MM.1S (cell line): Measurements from ENCODE around the gene A4GALT.

ENCODE experiments used
- DNase-seq: peaks from one replicate; pipeline ENCODE4 v3.0.0-alpha.2; 2015
- H2AFZ ChIP-seq: fragments of 300-600 bp; sonication (generic); 2 replicates; pipeline ENCODE4 v1.6.0; 2016; ENCODE audit warnings: antibody characterized with exemption, low read length
- H3F3A ChIP-seq: fragments of 300-600 bp; sonication (generic); 2 replicates; pipeline ENCODE4 v1.6.1; 2016; ENCODE audit warnings: mild to moderate bottlenecking, antibody characterized with exemption, low read length, moderate library complexity, mixed read lengths; ENCODE audit not compliant: insufficient read depth
- H3K27ac ChIP-seq: fragments of 300-600 bp; sonication (generic); 2 replicates; pipeline ENCODE4 v1.5.1; 2016; ENCODE audit warnings: mild to moderate bottlenecking, low read length
- H3K27me3 ChIP-seq: fragments of 300-600 bp; sonication (generic); replicated peaks from 2 replicates; pipeline ENCODE4 v1.6.0; 2016; ENCODE audit warnings: low read length; ENCODE audit not compliant: insufficient read depth
- H3K36me3 ChIP-seq: fragments of 300-600 bp; sonication (generic); replicated peaks from 2 replicates; pipeline ENCODE4 v1.6.1; 2016; ENCODE audit warnings: mild to moderate bottlenecking, low read length, mixed read lengths; ENCODE audit not compliant: insufficient read depth
- H3K4me1 ChIP-seq: fragments of 300-600 bp; sonication (generic); 2 replicates; pipeline ENCODE4 v1.6.1; 2016; ENCODE audit warnings: low read length, mixed read lengths
- H3K4me2 ChIP-seq: fragments of 300-600 bp; sonication (generic); 2 replicates; pipeline ENCODE4 v1.6.0; 2016; ENCODE audit warnings: low read depth, low read length
- H3K4me3 ChIP-seq: fragments of 300-600 bp; sonication (generic); 2 replicates; pipeline ENCODE4 v1.5.1; 2016; ENCODE audit warnings: low read length, mixed read lengths
- H3K79me2 ChIP-seq: fragments of 300-600 bp; sonication (generic); 2 replicates; pipeline ENCODE4 v1.6.1; 2016; ENCODE audit warnings: mixed run types, low read length, mixed read lengths
- H3K9ac ChIP-seq: fragments of 300-600 bp; sonication (generic); 2 replicates; pipeline ENCODE4 v1.6.1; 2016; ENCODE audit warnings: low read length, mixed read lengths
- H3K9me2 ChIP-seq: fragments of 300-600 bp; sonication (generic); replicated peaks from 2 replicates; pipeline ENCODE4 v1.6.1; 2016; ENCODE audit warnings: mild to moderate bottlenecking, low read length, mixed read lengths; ENCODE audit not compliant: insufficient read depth
- H3K9me3 ChIP-seq: fragments of 300-600 bp; sonication (generic); replicated peaks from 2 replicates; pipeline ENCODE4 v1.6.1; 2016; ENCODE audit warnings: mild to moderate bottlenecking, low read length, mixed read lengths; ENCODE audit not compliant: insufficient read depth
- H4K20me1 ChIP-seq: fragments of 300-600 bp; sonication (generic); 2 replicates; pipeline ENCODE4 v1.6.1; 2016; ENCODE audit warnings: mild to moderate bottlenecking, low read length, moderate library complexity, mixed read lengths; ENCODE audit not compliant: insufficient read depth
- EZH2 ChIP-seq: fragments of 300-600 bp; sonication (generic); optimal IDR thresholded peaks from 2 replicates; pipeline ENCODE3; 2017; ENCODE audit warnings: low read depth, mild to moderate bottlenecking, antibody characterized with exemption, low read length, mixed read lengths
- EZH2phosphoT487 ChIP-seq: fragments of 300-600 bp; sonication (generic); IDR thresholded peaks from 2 replicates; pipeline ENCODE4 v1.6.1; 2018; ENCODE audit warnings: antibody characterized with exemption, low read length
- TF ChIP-seq, protein P1 (sequence below): fragments of 300-600 bp; sonication (generic); IDR thresholded peaks from 2 replicates; pipeline ENCODE4 v1.5.1; 2016; ENCODE audit warnings: antibody characterized with exemption, low read length, mixed read lengths

A4GALT gene

DNA sequence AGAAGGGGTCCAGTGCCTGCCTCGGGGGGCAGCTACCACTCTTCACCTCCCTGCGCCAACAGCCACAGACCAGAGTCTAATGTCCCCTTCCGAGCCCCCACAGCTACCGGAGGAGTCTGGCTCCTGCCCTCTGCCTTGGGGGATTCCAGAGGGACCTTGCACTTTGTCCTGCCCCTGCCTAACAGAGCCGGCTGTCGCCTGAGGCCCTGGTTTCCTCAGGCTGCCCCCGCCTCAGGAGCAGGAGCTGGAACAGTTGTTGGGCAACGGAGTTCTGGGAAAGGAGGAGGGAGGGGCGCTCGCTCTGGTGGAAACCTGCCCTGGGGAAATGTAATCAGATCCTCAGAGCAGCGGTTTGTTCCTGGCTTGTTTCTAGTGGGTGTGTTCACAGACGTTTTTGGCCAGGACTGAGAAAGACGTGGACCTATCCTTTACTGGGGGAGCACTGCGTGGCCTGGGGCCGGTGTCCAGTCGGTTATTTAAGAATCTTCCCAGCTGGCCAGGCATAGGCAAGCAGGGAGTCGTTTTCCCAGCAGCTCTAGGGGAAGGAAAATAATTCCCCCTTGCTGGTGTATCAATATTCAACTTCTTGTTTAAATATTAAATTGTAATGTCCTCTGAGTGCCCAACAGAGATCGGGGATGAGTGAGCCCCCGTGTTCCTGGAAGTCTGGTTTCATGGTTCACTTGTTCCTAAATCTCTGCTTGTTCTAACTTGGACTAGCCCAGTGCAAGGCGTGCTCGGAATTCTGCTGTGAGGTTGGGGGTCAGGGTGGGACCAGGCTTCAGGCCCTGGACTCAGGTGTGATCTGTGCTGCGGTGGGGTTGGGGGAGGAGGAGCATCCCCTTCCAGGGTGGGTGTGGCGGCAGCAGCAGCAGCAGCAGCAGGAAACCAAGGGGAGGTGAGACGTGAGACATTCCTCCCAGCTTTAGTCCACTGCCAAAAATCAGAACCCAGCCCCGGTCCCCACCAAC lies 32.1 kb downstream of the A4GALT start:
- Histone ChIP-seq H3K9ac (no peak overlapping the region), H3K4me2 (no peak overlapping the region), H4K20me1 (no peaks in the 10 kb centered on the region), H3K9me3 (no peaks in the 10 kb centered on the region), H2AFZ (no peak overlapping the region), H3K79me2 (no peaks in the 10 kb centered on the region), H3K27me3 (no peaks in the 10 kb centered on the region), H3K36me3 (no peaks in the 10 kb centered on the region), H3K4me3 (no peak overlapping the region), H3F3A (no peaks in the 10 kb centered on the region), H3K27ac (no peak overlapping the region), H3K9me2 (no peaks in the 10 kb centered on the region), H3K4me1 (no peaks in the 10 kb centered on the region)
- TF ChIP-seq EZH2phosphoT487 (no peak), EZH2 (no peak)
- TF ChIP-seq, protein P1, sequence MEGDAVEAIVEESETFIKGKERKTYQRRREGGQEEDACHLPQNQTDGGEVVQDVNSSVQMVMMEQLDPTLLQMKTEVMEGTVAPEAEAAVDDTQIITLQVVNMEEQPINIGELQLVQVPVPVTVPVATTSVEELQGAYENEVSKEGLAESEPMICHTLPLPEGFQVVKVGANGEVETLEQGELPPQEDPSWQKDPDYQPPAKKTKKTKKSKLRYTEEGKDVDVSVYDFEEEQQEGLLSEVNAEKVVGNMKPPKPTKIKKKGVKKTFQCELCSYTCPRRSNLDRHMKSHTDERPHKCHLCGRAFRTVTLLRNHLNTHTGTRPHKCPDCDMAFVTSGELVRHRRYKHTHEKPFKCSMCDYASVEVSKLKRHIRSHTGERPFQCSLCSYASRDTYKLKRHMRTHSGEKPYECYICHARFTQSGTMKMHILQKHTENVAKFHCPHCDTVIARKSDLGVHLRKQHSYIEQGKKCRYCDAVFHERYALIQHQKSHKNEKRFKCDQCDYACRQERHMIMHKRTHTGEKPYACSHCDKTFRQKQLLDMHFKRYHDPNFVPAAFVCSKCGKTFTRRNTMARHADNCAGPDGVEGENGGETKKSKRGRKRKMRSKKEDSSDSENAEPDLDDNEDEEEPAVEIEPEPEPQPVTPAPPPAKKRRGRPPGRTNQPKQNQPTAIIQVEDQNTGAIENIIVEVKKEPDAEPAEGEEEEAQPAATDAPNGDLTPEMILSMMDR, result no peak
- DNase-seq, result no peak

DNA sequence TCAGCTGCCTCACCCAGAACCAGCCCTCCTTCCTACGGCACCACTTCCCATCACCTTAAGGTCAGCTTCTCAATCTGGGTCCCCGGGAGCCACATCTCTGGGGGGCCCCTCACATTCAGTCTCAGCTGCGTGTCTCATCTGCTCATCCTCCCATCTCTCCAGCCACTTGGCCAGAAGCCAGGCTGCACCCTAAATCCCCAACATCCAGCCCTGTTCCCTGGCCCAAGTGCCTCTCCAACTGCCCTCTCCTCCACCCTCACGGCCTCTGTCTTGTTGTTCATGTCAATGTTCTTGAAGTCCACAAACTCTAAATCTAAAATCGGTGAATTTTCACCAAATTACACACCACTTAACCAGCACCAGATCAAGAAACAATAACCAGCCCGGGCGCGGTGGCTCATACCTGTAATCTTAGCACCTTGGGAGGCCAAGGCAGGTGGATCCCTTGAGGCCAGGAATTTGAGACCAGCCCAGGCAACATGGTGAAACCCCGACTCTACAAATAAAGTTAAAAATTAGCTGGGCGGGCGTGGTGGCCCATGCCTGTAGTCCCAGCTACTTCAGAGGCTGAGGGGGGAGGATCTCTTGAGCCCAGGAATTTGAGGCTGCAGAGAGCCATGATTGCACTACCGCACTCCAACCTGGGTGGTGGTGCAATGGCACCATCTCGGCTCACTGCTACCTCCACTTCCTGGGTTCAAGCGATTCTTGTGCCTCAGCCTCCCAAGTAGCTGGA lies 33.7 kb downstream of the A4GALT start:
- no peaks in the 10 kb centered on the region for H3K27me3 ChIP-seq
- no peak for DNase-seq
- H3K36me3 ChIP-seq, result no peaks in the 10 kb centered on the region
- H3F3A ChIP-seq, result no peaks in the 10 kb centered on the region
- no peaks in the 10 kb centered on the region for H3K9me2 ChIP-seq
- no peak overlapping the region for H3K27ac ChIP-seq
- no peaks in the 10 kb centered on the region for H4K20me1 ChIP-seq
- no peak overlapping the region for H3K9ac ChIP-seq
- H3K4me1 ChIP-seq, result no peaks in the 10 kb centered on the region
- no peak overlapping the region for H2AFZ ChIP-seq
- no peaks in the 10 kb centered on the region for H3K79me2 ChIP-seq
- H3K4me2 ChIP-seq, result no peak overlapping the region
- TF ChIP-seq EZH2 (no peak), EZH2phosphoT487 (no peak)
- TF ChIP-seq, protein P1, result no peak
- H3K9me3 ChIP-seq, result no peaks in the 10 kb centered on the region
- no peak overlapping the region for H3K4me3 ChIP-seq

DNA sequence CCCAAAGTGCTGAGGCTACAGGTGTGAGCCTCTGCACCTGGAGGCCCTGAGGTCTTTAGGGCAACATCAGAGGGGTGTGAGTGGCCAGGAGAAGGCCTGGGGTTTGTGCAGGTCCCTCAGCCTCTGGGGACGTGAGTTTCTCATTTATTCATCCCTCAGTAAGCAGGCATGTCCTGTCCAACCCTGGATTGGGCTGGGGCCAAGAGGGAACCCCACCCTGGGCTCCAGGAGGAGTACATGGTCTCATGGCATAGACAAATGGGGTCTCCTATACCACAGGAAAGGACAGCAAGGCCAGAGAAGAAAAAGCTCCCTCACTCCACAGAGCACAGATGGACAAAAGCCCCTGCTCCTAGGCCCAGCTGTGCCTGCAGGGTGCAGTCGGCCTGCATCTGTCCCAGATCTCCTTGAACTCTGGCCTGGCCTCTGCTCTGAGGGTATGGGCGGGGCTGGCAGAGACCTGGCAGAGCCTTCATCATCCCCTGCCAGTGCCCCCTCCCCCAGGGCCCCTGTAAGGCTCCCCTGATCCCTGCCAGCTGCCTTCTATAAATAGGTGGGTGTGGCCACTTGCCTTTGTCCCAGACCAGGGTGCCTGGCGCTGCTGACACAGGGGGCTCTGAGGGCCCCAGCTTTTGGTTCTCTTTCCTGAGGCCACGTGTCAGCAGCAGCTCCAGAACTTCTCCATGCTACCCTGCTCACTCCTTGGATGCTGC lies 34.6 kb downstream of the A4GALT start:
- Histone ChIP-seq H3K4me2 (no peak overlapping the region), H3F3A (no peaks in the 10 kb centered on the region), H4K20me1 (no peaks in the 10 kb centered on the region), H3K9me3 (no peaks in the 10 kb centered on the region), H3K27me3 (no peaks in the 10 kb centered on the region), H3K9ac (no peak overlapping the region), H3K9me2 (no peaks in the 10 kb centered on the region), H3K27ac (no peak overlapping the region), H3K79me2 (no peaks in the 10 kb centered on the region), H2AFZ (no peak overlapping the region), H3K4me3 (no peak overlapping the region), H3K4me1 (no peaks in the 10 kb centered on the region), H3K36me3 (no peaks in the 10 kb centered on the region)
- DNase-seq, result no peak
- no peak for TF ChIP-seq EZH2
- TF ChIP-seq, protein P1, result no peak
- no peak for TF ChIP-seq EZH2phosphoT487
